ENCODE measurements around the gene SLC24A3. TPM values are rescaled to one million over a fixed set of nuclear protein-coding genes. Genes with fewer than 3 reads are reported as not detected.

The SLC24A3 gene
- total and polyA plus RNA-seq, 2 of the 13 experiments (the other 11 are each of a cell fraction or from before 2014, with no cell fraction given): not detected

DNA sequence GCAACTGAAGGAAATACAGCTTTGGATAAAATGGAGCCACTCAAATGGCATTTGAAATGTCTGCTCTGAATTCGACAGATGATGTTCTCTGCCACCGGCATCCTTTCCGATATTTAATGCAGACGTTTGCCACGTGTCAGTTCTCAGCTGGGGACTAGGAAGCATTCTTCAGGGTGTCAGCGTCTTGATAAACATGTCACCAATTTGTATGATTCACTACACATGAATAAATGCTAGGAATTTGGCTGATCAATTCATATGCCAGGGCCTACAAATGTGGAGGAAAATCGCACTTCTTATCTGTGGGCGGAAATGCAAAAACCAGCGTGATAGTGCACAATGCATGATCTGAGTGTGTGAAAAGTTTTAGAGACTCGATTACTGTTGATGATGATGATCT is 169.5 kb downstream of the SLC24A3 start:
- Histone ChIP-seq H3K9ac (ENCODE audit: insufficient read depth, low read depth, low read length) (no peak overlapping the region), H3K79me2 (ENCODE audit: insufficient read depth, low read length) (no peaks in the 10 kb centered on the region), H4K20me1 (ENCODE audit: insufficient read depth, low read length) (no peaks in the 10 kb centered on the region), H3K9me3 (ENCODE audit: low read length) (no peaks in the 10 kb centered on the region), H3K4me2 (ENCODE audit: low read depth, low read length) (no peak overlapping the region), H2AFZ (ENCODE audit: low read length) (no peak overlapping the region), H3K27ac (ENCODE audit: extremely low read length, insufficient read depth, low read length) (no peak overlapping the region), H3K4me3 (replicated peaks in 1 of 3; ENCODE audit: insufficient read depth in 1 of 3, low read depth in 2 of 3, low read length in 3 of 3) (no peak overlapping the region), H3K27me3 (ENCODE audit: control insufficient read depth in 1 of 2, insufficient read depth in 2 of 2, low read length in 2 of 2) (no peaks in the 10 kb centered on the region), H3K36me3 (replicated peaks in 1 of 2; ENCODE audit: control insufficient read depth in 1 of 2, insufficient read depth in 2 of 2, low read length in 2 of 2) (no peaks in the 10 kb centered on the region), H3K4me1 (ENCODE audit: insufficient read depth, low read length) (no peaks in the 10 kb centered on the region)
- 50% methylated on average over 10 of the region's 10 CpGs for WGBS (ENCODE audit: low lambda C conversion rate)
- POLR2A ChIA-PET: no interaction called here
- ATAC-seq (no peak), FAIRE-seq (no peak), DNase-seq (ENCODE audit: low spot score) (no peak)
- CTCF ChIA-PET (ENCODE audit: low intra/inter-chr PET ratio, low total read pairs): no interaction called here
- in situ Hi-C loops (cut with HindIII; ENCODE audit: extremely low pct_ligation_motif_present, low pct_unique_long_range_greater_than_20kb): loop anchor here (10.0 kb wide), 1 partner anchor 57 kb away; no protein-coding TSS in a partner anchor
- BruUV-seq (replicated peaks): no TSS peak
- intact Hi-C loops (cut with micrococcal nuclease; ENCODE audit: unreplicated experiment): no loop called here
- TF ChIP-seq RELA (CRISPR knock-in tag; IDR thresholded peaks at IDR 0.05) (no peak), ZSCAN9 (CRISPR knock-in tag; IDR thresholded peaks at IDR 0.05; ENCODE audit: borderline replicate concordance) (no peak), NFATC3 (CRISPR knock-in tag; IDR thresholded peaks at IDR 0.05) (no peak), ZBTB14 (CRISPR knock-in tag; IDR thresholded peaks at IDR 0.05) (no peak), ZKSCAN1 (IDR thresholded peaks at IDR 0.05; ENCODE audit: low read length) (no peak), ZNF207 (IDR thresholded peaks at IDR 0.05; ENCODE audit: borderline replicate concordance) (no peak), MATR3 (CRISPR knock-in tag; IDR thresholded peaks at IDR 0.05) (no peak), NFE2L1 (CRISPR knock-in tag; IDR thresholded peaks at IDR 0.05; ENCODE audit: borderline replicate concordance) (no peak), PHF20 (CRISPR knock-in tag; IDR thresholded peaks at IDR 0.05) (no peak), TEAD2 (CRISPR knock-in tag; IDR thresholded peaks at IDR 0.05) (no peak), HMGA1 (CRISPR knock-in tag; conservative IDR thresholded peaks at IDR 0.05) (no peak)
